Vagina (tissue), 2 donors: ENCODE data around the gene HTRA3.

Source experiments
- POLR2A ChIP-seq, 2 donors: fragments of 450-650 bp; IDR thresholded peaks; one replicate each; pipeline ENCODE4 v1.6.1; 2017; ENCODE audit warnings: antibody characterized with exemption in 2 of 2, mild to moderate bottlenecking in 2 of 2, moderate library complexity in 2 of 2
- POLR2AphosphoS5 ChIP-seq, 2 donors: sonication (generic); formaldehyde crosslinking; IDR thresholded peaks; one replicate each; pipeline ENCODE4 v1.9.0; 2017; ENCODE audit warnings: antibody characterized with exemption in 2 of 2, mild to moderate bottlenecking in 2 of 2, low read depth in 1 of 2; ENCODE audit not compliant: insufficient read depth in 1 of 2
- TF ChIP-seq, protein P1 (sequence below), 3 experiments: fragments of 450-650 bp in 2 of 3; fragments of 200-600 bp in 1 of 3; sonication (generic) in 1 of 3; IDR thresholded peaks; one replicate each; pipeline ENCODE4 v1.5.1; 2017 to 2019; ENCODE audit warnings: antibody characterized with exemption in 3 of 3, mild to moderate bottlenecking in 2 of 3, moderate library complexity in 2 of 3

DNA sequence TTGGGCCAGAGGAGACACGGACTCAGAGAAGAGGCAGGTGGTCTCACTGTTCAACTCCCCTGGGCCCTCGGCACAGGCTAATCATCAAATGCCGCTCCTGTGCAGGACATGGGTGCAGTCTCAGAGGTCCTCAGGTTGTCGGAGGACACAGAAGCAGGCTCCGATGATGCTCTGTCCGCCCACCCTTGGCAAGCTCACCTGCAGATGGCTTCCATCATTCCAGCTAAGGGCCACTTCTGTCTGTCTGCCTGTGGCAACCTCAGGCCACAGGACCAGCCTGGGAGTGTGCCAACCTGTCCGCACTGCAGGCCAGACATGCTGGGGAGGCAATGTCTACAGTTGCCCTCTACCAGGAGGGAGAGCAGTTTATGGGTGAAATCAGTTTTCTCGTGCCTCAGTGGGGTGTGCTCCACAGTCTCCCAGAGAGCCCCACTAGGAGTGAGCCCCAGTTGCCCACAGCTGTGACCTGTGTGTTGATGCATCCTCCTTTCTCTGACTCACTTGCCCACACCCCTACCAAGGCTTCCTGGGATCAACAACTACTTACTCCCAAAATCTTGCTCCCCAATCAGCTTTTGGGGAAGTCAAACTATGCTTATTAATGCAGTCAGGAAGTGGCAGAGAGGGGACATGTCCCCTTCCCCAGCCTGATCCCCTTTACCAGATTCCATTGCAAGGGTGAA, 55.9 kb downstream of the HTRA3 start:
- TF ChIP-seq, protein P1, sequence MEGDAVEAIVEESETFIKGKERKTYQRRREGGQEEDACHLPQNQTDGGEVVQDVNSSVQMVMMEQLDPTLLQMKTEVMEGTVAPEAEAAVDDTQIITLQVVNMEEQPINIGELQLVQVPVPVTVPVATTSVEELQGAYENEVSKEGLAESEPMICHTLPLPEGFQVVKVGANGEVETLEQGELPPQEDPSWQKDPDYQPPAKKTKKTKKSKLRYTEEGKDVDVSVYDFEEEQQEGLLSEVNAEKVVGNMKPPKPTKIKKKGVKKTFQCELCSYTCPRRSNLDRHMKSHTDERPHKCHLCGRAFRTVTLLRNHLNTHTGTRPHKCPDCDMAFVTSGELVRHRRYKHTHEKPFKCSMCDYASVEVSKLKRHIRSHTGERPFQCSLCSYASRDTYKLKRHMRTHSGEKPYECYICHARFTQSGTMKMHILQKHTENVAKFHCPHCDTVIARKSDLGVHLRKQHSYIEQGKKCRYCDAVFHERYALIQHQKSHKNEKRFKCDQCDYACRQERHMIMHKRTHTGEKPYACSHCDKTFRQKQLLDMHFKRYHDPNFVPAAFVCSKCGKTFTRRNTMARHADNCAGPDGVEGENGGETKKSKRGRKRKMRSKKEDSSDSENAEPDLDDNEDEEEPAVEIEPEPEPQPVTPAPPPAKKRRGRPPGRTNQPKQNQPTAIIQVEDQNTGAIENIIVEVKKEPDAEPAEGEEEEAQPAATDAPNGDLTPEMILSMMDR (IDR thresholded peaks at IDR 0.05), result no peak
- TF ChIP-seq POLR2A (IDR thresholded peaks at IDR 0.05) (no peak), POLR2AphosphoS5 (IDR thresholded peaks at IDR 0.05; ENCODE audit: insufficient read depth in 1 of 2, low read depth in 1 of 2) (no peak)
